Ureter (tissue), 1 donor: Measurements from ENCODE around the gene POU6F2. TPM values are rescaled to one million over a fixed set of nuclear protein-coding genes. Genes with fewer than 3 reads are reported as not detected.
"Not testable (repeated sequence)": the region's sequence is repeated elsewhere in the genome, so short reads cannot be mapped to it uniquely, and the experiment has no call there.

ENCODE experiments used
- DNase-seq: peaks from one replicate; pipeline ENCODE4 v3.0.0-alpha.2; 2020; ENCODE audit warnings: low spot score
- total RNA-seq: library from RNA; stranded (reverse); gene quantifications from one replicate; pipeline ENCODE4 v1.2.4, GENCODE V29; 2023
- donor health status: DM: yes; HTN: yes; CAD: no.

POU6F2 gene
- total RNA-seq, 1 donor from 2014 or later = 0.39 TPM

DNA sequence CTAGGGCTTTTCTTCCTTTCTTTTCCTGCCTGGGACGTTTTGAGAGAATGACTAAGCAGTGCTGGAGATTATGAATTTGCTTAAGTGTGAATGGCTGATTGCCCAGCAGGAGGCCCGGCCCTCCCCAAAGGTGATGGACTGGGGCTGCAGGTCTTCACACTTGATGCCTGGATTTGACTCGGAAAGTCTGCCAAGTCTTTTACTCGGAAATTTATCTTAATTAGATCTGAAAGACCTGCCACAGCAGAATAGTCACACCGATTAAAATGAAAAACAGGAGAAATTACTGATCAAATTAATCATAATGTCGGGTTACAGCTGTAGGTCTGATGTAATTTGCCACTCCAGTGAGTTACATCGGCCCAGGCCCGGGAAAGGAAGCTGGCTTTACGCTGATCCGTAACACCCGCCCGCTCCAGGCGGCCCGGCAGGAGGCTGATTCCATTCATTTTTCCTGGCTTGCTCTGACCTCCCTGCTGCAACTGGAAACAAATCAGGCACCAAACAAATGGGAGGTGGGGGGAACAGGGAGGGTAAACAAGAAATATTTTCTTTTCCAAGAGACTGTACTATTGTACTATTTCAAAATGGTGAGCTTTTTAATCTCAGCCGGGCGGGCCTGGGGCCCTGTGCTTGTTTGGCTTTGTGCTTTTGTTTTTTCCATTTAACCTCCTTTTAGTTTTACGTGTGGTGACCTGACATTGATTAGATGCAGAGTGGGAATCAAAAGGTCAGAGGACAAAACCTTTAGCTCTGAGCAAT lies 376.1 kb downstream of the POU6F2 start:
- DNase-seq = no peak

- DNase-seq = no peak
Observed at GRCh38 chr7:39355664-39356063, 378.0 kb downstream of the POU6F2 start.

DNA sequence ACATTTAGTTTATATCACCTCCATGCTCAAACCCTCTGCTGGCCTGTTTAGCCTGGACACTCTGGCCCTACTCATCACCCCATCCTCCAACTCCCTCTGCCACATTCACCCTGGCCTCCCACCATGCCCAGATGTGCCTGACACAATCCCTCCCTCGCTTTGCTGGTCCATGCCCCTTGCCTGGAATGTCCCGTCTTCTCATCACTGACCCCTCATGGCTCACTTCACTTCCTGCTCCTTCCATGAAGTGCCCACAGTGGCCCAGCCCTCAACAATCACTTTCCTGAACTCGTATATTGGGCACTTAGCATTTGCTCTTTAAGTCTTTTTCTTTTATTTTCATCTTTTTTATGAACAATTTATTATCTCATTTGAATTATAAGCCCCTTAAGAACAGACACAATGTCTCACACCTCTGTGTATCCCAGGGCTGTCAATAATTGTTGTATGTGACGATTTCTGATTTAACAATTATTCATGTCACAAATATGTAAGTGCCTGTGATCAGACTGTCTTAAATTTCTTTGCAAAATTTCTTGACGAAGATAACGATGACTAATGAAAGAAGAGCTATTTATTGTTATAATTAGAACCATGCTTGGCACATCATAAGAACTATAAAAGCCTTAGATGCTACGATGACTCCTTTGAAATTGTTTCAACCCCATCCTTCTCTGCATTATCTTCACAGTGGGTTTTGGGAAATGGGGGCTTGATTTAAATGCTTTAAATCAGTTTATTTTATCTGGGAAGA lies 378.6 kb downstream of the POU6F2 start:
- no peak for DNase-seq

- no peak for DNase-seq
Observed at GRCh38 chr7:39357648-39358047, 379.9 kb downstream of the POU6F2 start.

- no peak for DNase-seq
Observed at GRCh38 chr7:39360038-39360437, 382.3 kb downstream of the POU6F2 start.

- DNase-seq = no peak
Observed at GRCh38 chr7:39360766-39361165, 383.1 kb downstream of the POU6F2 start.

DNA sequence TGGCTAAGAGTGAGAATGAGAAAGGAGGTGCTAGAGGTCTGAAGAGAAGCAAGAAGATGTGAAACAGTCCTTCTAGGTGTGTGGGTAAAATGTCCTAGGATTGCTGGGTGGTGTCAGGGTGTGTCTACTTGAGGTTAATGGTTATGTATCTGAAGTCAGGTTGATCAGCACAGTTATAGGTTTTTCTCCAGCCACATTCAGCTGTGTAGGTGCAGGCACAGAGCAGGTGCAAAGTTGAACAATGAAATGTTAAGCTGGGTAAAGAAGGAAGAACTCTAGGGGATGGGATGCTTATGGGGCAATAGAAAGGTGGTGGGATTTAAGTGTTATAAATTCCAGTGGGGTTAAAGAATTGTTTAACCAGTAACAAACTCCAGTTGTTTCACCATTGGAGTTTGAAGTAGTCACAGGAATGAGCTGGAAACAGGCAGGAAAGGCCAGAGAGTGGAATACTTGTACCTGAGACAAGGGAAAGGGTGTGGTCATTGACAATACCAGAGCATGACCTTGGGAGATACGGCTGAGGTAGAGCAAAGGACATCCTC lies 388.1 kb downstream of the POU6F2 start:
- no peak for DNase-seq

DNA sequence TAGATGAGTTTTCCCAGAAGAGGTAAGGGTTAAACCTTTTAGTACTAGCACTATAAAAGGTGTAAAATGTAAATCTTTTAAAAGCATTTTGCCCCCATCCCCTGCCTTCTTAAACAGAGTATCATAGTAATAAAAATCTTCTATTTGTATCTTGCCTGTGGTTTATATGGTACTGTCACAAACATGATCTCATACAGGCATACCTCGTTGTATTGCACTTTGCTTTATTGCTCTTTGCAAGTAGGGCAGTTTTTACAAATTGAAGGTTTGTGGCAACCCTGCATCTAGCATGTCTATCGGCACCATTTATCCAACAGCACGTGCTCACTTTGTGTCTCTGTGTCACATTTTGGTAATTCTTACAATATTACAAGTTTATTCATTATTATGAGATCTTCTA lies 389.7 kb downstream of the POU6F2 start:
- DNase-seq = no peak

- no peak for DNase-seq
Observed at GRCh38 chr7:39367943-39368342, 390.2 kb downstream of the POU6F2 start.

DNA sequence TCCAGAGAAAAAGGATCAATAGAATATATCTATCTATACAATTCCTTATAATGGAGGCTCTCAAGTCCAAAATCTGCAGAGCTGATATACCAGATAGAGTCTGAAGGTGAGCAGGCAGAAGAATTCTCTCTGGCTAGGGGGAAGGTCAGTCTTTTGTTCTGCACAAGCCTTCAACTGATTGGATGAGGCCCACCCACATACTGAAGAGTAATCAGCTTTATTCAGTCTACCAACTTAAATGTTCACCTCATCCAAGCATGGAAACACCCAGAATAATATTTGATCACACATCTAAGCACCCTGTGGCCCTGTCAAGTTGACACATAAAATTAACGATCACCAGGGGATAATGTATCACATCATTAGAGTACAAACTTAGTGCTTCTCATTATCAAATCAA lies 394.7 kb downstream of the POU6F2 start:
- no peak for DNase-seq

GRCh38 chr7:39374436-39375040 lies 396.8 kb downstream of the POU6F2 start:
- no peak for DNase-seq

- no peak for DNase-seq
Observed at GRCh38 chr7:39375047-39375873, 397.6 kb downstream of the POU6F2 start.

- no peak for DNase-seq
Observed at GRCh38 chr7:39375874-39376190, 398.1 kb downstream of the POU6F2 start.

DNA sequence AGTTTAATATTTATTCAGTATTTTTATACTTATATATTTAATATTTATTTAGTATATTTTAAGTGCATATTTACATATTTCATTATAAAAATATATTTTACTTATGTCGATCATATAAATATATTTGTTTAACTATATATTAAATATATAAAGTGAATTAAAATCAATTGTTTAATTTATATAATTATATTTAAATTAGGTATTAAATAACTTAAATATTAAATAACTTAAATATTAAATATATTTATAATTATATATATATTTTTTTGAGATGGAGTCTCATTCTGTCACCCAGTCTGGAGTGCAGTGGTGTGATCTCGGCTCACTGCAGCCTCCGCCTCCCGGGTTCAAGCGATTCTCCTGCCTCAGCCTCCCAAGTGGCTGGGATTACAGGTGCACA lies 399.2 kb downstream of the POU6F2 start:
- DNase-seq = not testable (repeated sequence)

GRCh38 chr7:39379416-39379815 lies 401.7 kb downstream of the POU6F2 start:
- no peak for DNase-seq

GRCh38 chr7:39383136-39383535 lies 405.4 kb downstream of the POU6F2 start:
- DNase-seq = no peak

GRCh38 chr7:39384386-39384785 lies 406.7 kb downstream of the POU6F2 start:
- no peak for DNase-seq

GRCh38 chr7:39386718-39387117 lies 409.0 kb downstream of the POU6F2 start:
- no peak for DNase-seq

- DNase-seq = no peak
Observed at GRCh38 chr7:39392151-39392550, 414.4 kb downstream of the POU6F2 start.

DNA sequence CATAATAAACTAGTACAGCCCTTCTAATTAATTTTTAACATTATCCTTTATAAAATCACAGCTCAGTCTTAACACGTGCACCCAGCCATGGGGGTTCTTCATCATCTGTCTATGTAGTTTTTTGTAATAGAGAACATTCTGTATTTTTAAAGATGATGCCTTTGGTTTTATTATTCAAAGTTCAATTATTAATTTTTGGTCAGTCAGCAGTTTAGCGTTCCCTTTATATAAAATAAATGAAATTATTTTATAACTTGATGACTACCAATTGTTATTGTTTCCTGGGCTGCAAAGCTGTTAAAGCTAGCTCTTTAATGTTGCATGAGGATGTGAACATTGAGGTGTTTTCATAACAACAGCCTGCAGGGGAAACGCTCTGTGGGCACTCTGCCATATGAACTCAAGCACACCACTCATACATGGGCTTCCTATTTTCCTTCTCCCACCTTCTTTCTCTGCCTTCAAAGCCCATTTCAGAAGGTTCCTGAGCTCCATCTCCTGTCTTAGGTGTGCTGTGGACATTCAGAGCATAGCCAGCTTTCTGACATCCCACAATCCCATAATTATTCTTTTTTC lies 416.5 kb downstream of the POU6F2 start:
- DNase-seq = no peak

DNA sequence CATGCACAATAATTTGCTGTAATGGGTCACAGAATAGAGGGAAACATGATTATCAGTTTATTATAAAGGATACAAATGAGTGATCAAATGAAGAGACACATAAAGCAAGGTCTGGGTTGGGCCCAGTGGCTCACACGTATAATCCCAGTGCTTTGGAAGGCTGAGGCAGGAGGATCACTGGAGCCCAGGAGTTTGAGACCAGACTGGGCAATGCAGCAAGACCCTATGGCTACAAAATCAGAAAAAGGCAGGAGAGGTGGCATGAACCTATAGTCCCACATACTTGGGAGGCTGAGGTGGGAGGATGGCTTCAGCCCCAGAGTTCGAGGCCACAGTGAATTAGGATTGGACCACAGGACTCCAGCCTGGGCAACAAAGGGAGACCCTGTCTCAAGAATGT lies 421.7 kb downstream of the POU6F2 start:
- DNase-seq = no peak

GRCh38 chr7:39399986-39400385 lies 422.3 kb downstream of the POU6F2 start:
- no peak for DNase-seq
